GOT3 (cell line): ENCODE data around the gene NOS1.
"Not testable (repeated sequence)": the region's sequence is repeated elsewhere in the genome, so short reads cannot be mapped to it uniquely, and the experiment has no call there.

Experiments
- DNase-seq: peaks from one replicate; lab custom pipeline; 2025; ENCODE audit warnings: mixed read lengths; lab: John Stamatoyannopoulos, UW

NOS1 gene

DNA sequence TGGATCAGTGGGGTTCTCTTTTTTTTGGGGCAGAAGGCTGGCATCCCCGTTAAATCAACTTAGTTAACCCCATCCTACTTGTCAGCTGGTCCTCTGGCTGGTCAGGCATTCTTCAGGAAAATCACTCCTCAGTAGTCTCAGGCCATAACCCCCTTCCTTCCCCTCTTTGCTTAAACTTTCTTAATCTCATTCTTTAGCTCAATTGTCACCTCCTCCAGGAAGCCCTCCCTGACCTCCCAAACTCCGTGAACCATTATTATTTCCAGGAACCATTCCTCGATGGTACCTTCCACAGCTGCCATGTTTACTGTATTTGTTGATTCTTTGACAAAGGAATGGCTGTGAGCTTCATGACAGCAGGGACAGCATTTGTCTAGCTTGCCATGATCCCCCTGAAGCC lies 98.7 kb downstream of the NOS1 start:
- no peak for DNase-seq

DNA sequence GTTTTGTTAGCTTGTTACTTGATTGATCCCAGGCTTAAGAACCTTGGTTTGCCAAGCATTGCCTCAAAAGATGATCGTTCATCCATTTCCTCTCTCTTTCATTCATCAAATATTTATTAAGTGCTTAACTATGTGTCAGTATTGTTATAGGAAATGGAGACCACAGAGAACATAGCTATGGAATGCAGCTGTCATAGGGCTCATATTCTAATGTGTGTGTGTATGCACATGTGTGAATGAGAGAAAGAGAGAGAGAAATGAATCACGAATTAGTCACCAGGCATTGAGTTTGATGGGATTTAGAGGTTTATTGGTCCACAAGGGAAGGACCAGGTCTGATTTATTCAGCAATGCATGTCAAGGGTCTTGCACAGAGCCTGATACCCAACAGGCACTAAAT lies 100.2 kb downstream of the NOS1 start:
- no peak for DNase-seq

DNA sequence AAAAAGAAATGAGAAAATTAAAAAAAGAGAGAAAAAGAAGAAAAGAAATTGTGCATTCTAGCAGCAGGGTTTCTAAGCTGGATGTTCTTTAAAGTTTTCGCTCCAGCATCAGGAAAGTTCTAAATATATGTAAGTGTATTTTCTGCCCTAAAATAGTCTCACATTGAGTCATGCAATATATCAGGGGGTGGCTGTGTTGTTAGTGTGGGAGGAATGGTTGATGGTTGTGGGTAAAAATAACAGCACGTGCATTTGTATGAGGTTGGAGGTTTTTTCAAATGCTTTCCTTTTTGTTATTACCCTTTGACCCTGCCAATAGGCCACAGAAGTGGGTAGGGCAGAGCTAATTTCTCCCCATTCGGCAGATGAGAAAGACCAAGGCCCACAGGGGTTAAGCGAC lies 106.0 kb downstream of the NOS1 start:
- DNase-seq = no peak

DNA sequence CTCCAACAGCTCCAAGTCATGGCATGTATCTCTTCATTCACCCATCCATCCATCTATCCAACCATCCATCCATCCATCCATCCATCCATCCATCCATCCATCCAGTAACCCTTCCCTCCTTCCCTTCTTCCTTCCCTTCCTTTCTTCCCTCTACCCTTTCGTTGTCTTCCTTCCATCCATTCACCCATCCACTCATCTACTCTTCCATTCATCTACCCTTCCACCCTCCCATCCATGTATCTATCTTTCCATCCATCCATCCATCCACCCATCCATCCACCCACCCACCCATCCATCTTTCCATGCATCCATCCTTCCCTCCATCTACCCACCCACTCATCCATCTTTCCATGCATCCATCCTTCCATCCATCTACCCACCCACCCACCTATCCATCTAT lies 117.9 kb downstream of the NOS1 start:
- DNase-seq = no peak

DNA sequence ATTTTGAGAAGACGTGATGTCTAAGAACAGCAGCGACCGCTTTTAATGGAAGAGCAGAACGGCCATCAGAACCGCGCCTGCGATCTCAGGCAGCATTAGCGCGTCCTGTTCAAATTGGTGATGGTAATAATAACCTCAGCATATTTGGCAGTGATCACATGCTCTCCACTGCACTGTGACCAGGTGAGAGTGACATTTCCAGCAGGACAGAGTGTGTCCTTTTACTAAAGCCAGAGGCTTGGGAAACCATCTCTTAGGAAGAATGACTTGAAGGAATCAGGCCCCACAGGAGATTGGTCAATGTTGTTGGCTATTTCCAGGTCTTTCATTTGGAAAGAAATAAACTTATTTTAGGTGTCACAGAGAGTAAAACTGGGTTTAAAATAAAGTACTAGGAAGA lies 119.7 kb downstream of the NOS1 start:
- DNase-seq = no peak

DNA sequence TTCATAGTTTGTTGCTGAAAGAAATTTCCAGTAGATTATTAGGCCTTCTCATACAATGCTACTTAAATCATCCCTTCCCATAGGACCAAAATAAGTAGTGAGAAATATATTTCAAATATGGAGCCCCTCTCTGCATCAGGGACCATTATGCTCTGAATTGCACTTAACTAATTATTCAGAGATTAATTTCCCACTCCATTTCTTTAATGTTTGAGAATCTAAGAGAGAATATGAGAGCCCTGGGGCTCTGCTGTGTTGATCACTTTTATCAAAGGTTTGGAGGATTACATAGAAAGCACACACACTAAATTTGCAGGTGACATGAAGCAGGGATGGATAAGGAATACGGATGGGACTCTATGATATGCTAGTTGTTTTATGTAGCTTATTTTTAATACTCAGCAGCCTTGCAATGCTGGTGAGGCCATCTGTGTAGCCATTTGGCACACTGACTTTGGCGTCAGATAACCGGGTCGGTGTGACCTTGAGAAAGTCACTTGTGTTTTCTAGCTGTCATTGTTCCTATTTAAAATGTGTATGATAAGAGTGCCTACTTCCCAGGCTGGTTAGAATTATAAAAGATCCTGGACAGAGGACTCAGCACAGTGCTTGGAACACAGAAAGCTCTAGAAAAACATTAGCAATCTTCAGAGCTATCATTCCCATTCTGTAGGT lies 121.2 kb downstream of the NOS1 start:
- no peak for DNase-seq

DNA sequence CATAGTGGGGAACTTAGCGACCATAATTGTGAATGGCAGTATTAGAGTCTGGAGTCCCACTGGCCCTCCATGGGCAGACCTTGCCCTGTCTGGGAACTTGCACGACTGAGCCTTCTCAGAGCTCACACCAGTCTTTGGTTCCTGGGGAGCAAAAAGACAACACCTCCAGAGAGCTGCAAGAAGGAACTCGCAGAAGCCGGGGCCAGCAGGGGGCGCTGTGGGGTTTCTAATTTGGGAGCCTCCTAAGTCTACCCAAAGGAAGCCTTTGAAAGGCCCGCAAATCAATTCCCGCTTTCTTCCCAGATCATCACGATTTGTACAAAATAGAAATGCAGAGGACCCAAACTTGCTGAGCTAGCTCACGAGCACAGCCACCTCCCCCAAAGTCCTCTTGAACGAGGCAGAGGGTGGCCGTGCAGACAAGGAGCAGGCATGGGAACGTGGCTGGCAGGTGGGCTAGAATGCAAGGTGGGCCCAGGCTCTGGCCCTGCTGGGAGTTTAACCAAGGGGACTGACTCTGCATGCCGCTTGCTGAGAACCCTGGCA lies 124.9 kb downstream of the NOS1 start:
- no peak for DNase-seq

DNA sequence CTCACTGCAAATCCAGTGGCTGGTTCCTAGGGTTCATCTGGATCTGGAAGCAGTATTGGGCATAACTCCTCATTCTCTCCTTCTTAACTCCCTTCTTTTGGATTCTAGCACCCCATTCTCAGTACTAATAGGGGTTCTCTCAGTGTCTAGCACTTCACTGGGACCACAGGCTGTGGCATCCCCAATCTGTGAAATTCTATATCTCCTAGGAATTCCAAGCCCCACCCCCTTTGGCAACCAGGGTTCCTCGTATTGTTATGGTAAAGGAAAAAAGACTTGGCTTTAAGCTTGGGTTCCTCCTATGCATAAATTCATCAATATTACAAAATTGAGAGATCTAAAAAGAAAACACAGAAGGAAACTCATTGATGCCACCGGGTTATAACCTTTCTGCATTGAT lies 126.2 kb downstream of the NOS1 start:
- no peak for DNase-seq

DNA sequence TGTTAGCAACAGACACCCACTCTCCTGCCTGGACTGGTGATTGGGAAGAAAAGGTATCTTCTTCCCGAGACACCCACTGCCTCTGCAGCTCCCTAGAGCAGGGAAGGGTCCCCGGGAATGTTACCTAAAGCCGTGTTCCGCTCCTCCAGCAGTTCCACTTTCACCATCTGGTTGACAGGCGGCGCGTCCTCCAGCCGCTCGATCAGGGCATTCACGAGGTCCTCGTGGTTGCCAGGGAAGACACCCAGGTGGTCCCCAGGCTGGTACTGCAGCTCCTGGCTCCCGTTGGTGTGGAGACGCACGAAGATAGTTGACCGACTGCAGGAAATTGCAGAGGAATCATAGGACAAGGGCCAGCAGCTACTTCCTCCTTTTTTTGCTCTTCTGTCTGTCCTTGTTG lies 127.0 kb downstream of the NOS1 start:
- no peak for DNase-seq

DNA sequence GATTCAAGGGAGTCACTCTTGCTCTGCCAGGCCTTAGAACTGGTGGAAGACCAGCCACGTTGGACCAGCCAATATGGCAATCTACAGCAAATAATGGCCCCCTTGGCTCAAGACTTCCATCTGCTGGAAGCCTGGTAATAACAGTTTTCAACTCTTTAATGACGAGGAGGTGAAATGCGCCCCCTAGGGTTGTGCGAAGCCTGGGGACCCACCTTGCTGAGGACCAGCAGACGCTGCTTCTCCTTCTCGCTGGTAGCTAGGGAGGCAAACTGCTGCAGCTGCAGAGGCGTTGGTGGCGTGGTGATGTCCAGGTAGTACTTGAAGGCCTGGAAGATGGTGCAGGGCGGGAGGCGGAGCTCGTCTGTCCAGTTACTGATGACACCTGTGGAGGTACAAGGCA lies 129.7 kb downstream of the NOS1 start:
- no peak for DNase-seq

DNA sequence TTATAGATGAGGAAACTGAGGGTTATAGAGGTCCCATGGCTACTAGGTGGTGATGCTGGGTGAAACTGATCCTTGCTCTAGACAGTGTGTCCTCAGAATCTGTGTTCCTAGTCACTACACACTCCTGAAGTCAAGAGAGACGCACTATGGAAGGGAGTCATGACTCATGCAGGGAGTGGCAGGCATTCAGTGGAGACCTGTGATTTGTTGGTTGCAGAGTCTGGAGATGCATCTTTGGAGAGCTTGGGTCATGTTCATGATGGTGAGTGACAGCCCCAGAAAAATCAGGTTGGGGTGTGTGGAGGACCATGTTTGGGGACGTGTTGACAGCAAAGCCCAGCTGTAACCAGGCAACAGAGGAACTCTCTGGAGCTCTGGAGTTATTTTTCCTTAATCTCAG lies 133.2 kb downstream of the NOS1 start:
- DNase-seq = no peak

DNA sequence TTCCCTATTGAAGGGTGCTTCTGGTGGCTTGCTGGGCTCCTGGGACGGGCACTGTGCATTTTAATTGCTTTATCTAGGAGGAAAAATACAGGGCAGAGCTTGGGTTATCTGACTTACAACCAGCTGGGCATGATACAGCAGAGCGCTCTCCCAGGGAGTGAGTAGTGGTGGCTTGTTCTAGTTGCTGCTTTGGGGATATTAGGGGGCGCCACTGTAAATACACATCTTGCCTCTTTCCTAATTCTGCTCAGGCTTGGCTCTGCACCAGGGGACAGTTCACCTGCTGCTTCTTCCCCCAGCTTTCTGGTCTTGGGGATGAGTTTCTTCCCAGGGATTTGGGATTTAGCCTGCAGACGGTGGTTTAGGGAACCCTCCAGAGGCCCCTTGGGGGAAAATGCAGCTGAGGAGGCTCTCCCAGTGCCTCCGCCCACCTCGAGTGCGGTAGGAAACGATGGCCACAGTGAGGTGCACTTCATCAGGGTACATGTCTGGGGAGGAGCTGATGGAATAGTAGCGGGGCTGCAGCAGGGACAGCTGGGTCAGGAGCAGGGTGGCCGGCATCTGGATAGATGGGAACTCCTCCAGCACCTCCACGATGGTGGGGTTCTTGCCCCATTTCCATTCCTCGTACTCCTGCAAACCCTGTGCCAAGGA lies 134.3 kb downstream of the NOS1 start:
- DNase-seq = no peak

DNA sequence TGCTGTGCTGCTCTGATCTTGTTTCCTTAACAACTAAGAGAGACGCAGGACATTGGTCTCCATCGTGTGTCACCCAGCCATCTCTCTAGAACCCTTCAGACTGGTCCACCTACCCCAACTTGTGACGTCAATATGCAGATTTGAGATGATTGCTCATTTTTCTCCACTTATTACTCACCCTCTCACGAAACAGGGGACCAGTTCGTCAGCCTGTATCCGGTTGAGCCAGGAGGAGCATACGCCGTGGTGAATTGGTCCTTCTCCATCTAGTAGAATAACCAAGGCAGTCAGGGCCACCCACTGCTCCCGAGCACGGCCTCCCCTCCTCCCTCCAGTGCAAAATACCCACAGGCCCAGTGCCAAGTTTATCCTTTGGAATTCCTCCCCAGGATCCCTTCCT lies 134.9 kb downstream of the NOS1 start:
- DNase-seq = no peak

DNA sequence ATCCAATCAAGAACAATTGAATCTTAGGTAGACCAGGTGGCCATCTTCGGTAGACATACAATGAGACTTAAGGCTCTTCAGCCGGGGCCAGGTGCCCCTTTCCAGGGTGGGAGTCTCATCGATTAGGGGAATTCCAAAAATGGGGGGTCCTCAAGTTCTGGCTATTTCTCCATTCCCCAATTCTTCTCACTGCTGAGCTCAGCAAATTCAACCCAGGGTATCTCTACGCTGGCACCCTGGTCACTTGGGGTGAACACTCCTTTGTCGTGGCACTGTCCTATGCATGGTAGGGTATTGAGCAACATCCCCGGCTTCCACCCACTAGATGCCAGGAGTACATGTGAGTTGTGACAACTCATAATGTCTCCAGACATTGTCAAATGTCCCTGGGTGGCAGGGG lies 136.2 kb downstream of the NOS1 start:
- DNase-seq = no peak

DNA sequence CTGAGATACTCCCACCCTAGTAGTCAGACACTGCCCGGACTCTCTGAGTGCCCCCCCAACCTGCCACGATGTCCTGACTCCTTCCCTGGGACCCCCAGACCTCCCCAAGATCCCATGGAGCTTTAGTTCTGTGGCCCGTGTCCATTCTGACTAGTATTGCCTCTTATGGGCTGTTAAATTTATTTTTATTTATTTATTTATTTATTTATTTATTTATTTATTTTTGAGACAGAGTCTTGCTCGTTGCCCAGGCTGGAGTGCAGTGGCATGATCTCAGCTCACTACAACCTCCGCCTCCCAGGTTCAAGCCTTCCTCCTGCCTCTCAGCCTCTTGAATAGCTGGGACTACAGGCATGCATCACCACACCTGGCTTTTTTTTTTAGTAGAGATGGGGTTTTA lies 140.5 kb downstream of the NOS1 start:
- not testable (repeated sequence) for DNase-seq

DNA sequence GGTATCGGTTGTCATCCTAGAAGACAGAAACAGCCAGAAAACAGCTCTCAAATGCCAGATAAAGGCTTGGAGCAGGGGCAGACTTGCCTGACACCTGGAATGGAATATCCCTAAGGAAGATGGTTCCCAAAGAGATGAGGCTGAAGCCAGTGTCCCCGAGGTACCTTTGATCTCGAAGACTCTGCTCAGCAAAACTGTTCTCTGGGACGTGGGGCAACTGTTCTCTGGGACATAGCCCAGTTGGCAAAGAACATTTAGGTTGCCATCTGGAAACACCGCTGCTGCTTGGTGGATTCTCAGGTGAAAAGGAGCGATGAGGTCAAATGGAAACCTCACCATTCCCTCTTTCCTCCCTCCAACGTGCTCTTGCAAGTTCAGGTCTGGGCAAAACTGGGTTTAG lies 143.3 kb downstream of the NOS1 start:
- no peak for DNase-seq

DNA sequence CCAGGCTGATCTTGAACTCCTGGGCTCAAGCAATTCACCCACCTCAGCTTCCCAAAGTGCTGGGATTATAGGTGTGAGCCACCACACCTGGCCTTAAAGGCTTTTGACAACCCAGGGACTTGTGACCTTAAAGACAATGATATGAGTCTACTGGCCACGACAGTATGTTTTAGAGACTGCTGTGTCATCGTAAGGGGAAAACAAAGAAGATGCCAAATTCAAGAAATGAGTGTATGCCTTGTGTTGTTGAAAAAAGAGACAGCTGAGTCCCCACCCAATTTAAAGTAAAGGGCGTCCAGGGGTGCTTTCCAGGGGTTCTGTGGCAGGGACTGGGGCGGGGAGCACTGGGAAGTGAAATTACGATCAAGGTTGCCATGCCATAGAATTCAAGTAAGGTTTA lies 144.7 kb downstream of the NOS1 start:
- no peak for DNase-seq

DNA sequence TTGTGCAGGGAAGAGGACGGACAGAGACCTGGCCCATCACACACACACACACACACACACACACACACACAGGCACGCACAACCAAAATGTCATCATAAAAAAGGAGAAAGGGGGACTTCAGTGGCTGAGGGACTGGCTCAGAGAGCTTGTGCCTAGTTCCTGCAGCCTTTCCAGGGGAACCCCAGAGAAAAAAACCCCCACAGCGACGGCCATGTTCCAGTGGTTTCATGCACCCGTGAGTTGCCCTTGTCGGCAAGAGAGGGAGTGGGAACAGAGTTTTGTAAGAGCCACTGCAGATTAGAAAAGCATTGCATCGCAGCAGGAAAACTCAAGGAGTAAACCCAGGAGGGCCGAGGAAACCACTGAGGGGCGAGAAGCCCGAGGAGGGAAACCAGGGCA lies 146.6 kb downstream of the NOS1 start:
- no peak for DNase-seq

DNA sequence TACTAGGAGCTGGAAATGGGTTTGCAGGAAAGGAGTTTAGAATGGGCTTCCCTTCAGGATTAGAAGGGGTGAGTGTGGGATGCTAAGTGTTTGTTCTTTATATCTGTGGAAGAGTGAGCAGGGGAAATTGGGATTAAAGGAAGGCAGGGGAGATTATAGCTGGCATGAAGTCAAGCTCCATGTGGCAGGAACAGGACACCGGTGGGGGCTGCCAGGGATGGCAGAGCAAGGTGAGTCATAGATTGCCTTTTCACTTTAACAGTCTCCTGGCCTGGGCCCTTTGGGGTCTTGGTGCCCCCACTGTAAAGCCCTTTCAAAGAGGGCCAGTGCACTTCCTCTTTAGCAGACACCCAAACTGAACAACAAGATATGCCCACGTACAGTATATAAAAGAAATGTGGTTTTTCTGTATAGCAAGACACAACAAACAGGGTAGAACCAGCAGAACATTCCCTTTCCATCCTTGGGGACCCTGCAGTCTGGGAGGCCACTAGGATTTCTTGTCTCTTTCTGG lies 148.1 kb downstream of the NOS1 start:
- no peak for DNase-seq

DNA sequence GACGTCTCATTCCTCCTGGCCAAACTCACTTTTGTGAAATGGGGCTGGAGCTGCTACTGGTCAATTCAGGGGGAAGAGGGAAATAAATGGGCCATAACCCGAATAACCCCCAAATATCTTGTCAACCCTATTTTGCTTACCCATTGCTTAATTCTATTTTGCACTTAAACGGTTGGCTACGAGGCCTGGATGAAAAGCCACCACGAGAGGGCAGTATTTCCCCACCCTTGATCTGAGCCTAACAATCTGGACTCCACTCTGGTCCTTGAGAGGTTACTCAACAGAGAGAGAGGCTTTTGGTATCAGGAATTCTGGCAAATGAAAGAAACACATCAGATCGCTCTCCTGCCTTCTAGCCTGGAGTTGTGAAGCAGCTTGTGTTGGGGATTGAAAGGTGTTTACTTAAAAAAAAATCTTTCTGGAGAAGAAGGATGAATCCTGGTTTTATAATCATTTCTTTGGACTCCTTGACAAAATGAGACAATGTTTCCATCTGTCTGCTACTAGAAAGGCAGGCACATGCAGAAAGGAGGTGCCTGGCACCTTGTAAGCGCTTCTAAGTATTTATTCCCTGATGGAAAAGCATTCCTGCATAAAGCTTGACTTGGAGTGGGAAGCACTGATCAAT lies 148.7 kb downstream of the NOS1 start:
- DNase-seq = peak; percentile 13

DNA sequence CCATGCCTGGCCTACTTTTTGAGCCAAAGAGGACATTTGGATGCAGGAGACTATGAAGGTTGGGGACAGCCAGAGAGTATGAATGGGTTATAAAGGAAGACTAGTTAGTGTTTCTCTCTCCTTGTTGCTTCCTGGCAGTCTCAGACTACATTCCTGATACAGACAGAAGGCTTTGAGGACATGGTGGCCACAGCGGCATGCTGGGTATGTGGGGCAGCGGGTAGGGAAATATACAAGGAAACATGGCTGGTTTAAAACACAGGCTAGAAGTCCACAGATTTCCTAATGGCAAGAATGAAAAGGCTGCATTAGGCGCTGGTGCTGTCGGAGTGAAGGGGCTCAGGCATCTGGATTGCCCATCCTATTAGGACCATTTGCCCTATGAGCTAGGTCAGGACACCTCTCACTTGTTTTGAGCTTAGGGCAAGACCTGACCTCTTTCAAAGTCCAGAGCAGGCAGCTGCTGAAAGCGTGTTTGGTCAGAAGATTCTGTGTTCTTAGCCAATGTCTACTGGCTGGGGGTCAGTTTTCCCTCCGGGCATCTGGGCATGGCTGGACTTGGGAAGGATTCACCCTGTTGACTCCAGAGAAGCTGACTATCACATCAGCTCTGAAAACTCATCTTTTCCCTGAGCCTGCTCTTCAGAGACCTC lies 151.0 kb downstream of the NOS1 start:
- DNase-seq = no peak

DNA sequence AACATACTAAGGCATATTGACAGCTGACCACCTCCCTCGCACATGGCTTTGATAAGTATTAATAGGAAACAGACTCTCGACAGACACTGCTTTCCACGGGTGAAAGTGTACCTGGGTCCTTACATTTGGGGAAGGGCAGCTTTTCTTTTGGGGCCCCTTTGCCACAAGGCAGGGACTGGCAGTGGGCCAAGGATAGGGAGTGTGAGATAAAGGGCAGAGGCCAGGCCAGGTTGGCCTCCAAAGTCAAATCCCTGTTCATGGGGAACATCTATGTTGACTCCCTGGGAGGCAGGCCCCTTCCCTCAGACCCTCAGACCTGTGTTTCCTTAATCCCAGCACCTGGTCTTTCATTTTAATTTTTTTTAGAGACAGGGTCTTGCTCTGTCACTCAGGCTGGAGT lies 151.8 kb downstream of the NOS1 start:
- DNase-seq = no peak
